H7 (cell line): ENCODE results near the gene AKAP3. TPM values are rescaled to one million over a fixed set of nuclear protein-coding genes. Genes with fewer than 3 reads are reported as not detected.

Experiments used
- DNase-seq: peaks from one replicate; pipeline ENCODE4 v3.0.0; 2012
- H3K27me3 ChIP-seq: 2 replicates; pipeline ENCODE4 v1.6.0; 2011; ENCODE audit warnings: mild to moderate bottlenecking, low read length; ENCODE audit not compliant: control insufficient read depth, insufficient read depth
- H3K36me3 ChIP-seq: replicated peaks from 2 replicates; pipeline ENCODE4 v1.5.1; 2011; ENCODE audit warnings: low read length; ENCODE audit not compliant: control insufficient read depth, insufficient read depth
- H3K4me3 ChIP-seq: 2 replicates; pipeline ENCODE4 v1.5.1; 2011; ENCODE audit warnings: low read depth, mild to moderate bottlenecking, control low read depth, low read length, moderate library complexity; ENCODE audit not compliant: insufficient read depth
- total RNA-seq: library from RNA; depleted of rRNA; stranded (reverse); fragments of >200 nt; shearing (Covaris generic); gene quantifications from 2 replicates; pipeline ENCODE4 v1.2.3, GENCODE V29; 2014; rRNA removed

Gene AKAP3
- 1.5 and 1.9 TPM in 2 replicates for total RNA-seq

DNA sequence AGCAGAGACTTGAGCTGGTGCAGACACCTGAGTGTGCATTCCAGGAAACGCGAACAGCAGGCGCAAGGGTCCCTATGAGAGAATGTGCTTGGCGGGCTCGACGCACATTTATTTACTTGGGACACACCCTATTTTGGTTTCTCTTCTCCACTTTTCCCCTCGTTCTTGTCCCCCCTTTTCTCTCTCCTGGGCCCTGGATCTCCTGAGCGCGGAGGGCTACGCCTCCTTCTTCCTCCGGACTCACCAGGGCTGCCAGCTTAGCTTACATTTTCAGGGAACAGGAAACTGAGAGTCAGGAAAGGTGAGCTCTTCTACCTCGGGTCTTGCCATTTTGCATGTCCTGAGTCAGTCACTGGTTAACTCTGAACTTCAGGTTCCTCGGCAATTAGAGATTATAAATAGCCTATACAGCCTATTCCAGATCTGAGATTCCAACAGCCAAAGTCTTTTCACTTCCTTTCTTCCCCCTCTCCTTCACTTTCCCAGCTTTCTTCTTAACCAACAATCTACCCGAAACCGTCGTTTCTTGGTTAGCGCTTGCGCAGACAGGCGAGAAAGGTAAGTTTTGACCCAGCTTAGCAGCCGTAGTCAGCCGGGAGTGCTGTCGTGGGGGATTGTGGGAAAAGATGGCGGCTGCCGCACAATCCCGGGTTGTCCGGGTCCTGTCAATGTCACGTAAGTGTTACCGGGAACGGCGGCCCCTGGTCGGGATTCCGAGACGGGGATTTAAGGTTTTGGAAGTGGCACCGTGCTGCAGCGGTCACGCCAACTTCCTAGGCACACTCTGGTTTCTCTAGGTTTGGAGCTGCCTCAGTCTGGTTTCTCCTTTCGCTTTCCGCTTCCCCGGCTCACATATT, at the start of gene AKAP3, which contains the start of gene NDUFA9:
Gene AKAP3 (minus strand): TSS at position 551 of the 857 bp plus-strand sequence. CDS start 10,855 bp downstream, outside the sequence.
Gene NDUFA9 (plus strand): TSS at position 614 of the 857 bp plus-strand sequence. CDS start 13 bp downstream, at position 627.
- Histone ChIP-seq H3K4me3 (peak within 1 kb of the TSS; percentile 79), H3K36me3 (no peaks in the 10 kb centered on the region), H3K27me3 (no peaks in the 10 kb centered on the region)
- peak; percentile 60 for DNase-seq

DNA sequence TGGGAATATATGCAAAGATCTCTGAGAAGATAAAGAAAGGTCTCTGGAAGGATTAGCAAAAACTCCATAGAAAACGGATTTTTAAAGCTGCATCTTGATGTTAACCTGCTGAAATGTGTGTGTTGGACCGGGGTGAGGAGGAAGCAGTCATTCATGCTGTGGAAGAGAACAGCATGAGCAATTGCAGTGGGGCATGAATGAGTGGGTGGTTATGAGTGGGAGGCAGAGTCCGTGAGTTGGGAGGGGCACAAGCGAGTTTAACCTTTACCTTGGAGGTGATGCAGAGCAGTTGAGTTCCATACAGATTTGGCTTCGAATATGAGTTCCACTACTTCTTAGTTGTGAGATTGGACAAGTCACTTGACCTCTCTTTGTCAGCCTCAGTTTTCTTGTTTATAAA, 41.9 kb upstream of the AKAP3 start:
- H3K27me3 ChIP-seq: no peaks in the 10 kb centered on the region
- no peak overlapping the region for H3K4me3 ChIP-seq
- DNase-seq: no peak

GRCh38 chr12:4685317-4685716, 36.5 kb upstream of the AKAP3 start:
- Histone ChIP-seq H3K36me3 (peaks cover 12% of the 10 kb centered on the region), H3K27me3 (no peaks in the 10 kb centered on the region), H3K4me3 (no peak overlapping the region)
- DNase-seq: no peak

More for the DNA sequence above, 41.9 kb upstream of the AKAP3 start:
- peaks cover 8% of the 10 kb centered on the region for H3K36me3 ChIP-seq

GRCh38 chr12:4681732-4682131, 32.9 kb upstream of the AKAP3 start:
- Histone ChIP-seq H3K36me3 (peaks cover 6% of the 10 kb centered on the region), H3K4me3 (no peak overlapping the region), H3K27me3 (no peaks in the 10 kb centered on the region)
- no peak for DNase-seq

DNA sequence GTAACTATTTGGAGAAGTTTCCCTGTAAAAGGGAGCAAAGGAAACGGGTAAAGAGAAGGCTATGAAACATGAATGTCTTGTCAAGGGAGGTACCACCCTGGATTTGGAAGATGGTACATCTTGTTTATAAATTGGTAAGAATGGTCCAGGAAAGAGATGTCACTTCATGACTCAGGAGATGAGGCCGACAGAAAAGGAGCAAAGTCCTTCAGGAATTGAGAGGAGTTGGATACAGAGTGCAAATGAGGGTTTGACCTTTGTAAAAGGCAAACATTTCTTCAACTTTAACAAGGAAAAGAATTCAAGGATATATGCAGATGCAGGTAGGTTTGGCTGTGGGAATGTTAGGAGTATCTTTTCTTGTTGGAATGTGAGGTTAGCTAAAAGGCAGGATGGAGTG, 30.9 kb upstream of the AKAP3 start:
- no peaks in the 10 kb centered on the region for H3K27me3 ChIP-seq
- H3K36me3 ChIP-seq: peaks cover 1% of the 10 kb centered on the region
- H3K4me3 ChIP-seq: no peak overlapping the region
- DNase-seq: no peak

DNA sequence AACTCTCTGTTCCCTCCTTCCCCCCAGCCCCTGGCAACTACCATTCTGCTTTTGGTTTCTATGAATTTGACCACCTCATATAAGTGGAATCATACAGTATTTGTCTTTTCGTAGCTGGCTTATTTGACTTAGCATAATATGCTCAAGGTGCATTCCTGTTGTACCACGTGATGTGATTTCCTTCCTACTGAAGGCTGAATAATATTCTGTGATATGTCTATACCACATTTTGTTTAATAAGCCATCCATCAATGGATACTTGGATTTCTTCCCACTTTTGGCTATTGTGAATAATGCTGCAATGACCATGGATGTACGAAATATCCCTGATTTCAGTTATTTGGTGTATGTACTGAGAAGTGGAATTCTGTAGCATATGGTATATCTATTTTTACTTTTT, 16.4 kb upstream of the AKAP3 start:
- no peak for DNase-seq
- H3K36me3 ChIP-seq: peaks cover 30% of the 10 kb centered on the region
- no peaks in the 10 kb centered on the region for H3K27me3 ChIP-seq
- H3K4me3 ChIP-seq: no peak overlapping the region

- Histone ChIP-seq H3K4me3 (no peak overlapping the region), H3K27me3 (no peaks in the 10 kb centered on the region), H3K36me3 (peaks cover 34% of the 10 kb centered on the region)
- no peak for DNase-seq
Measured at GRCh38 chr12:4663971-4664505, 15.2 kb upstream of the AKAP3 start.

DNA sequence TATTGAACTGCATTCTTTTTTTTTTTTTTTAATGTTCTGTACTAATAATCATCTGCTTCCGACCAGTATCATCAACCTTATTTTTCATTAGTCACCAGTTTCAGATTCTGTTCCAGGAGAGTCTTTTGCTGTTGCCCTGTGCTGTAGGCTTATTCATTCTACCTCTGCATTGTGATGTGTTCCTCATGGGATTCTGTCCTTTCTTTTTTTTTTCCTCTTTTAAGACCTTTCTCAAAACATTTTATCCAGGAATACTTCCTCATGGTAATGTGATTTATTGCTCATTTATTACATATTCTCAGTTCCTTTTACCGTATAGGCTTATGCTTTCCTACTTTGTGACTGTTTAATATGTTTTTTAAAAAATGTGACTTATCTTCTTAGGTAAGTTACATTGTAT, 4.8 kb upstream of the AKAP3 start:
- H3K4me3 ChIP-seq: no peak overlapping the region

DNA sequence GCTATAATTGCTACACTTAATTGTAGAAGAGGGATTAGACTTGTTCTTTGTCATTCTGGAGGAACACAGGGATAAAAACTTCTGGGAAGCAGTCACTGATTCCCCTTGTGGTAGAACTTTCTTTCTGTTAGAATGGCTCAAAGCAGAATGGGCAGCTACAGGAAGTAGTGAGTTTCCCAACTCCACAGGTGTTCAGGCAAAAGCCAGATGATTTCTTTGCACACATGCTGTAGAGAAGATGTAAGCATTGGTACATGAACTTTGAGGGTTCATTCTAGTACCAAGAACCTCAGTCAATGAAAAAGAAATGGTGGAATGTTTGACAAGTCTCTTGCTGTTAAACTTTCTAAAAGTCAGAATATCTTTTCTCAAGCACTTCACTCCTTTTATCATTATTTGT, 4.4 kb upstream of the AKAP3 start:
- no peak for DNase-seq
- Histone ChIP-seq H3K4me3 (no peak overlapping the region), H3K36me3 (peaks cover 9% of the 10 kb centered on the region), H3K27me3 (no peaks in the 10 kb centered on the region)

More for the DNA sequence above, 4.8 kb upstream of the AKAP3 start:
- no peak for DNase-seq
- Histone ChIP-seq H3K36me3 (peaks cover 9% of the 10 kb centered on the region), H3K27me3 (no peaks in the 10 kb centered on the region)

DNA sequence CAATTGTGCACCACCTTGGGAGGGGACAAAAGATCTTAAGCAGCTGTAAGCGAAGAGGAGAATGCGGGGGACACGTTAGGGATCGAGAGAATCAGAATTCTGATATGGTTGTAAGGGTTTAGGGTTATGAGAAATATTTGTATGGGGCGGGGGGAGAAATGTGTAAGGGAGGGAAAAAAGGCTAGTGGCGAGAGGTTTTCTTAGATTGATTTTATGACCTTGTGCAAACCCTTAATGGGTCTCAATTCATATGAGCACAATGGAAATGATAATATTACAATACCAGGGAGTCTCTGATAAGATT, 459 bp upstream of the AKAP3 start:
- no peaks in the 10 kb centered on the region for H3K27me3 ChIP-seq
- DNase-seq: no peak
- peaks cover under 1% of the 10 kb centered on the region; the same call in 1 of the 2 replicates for H3K36me3 ChIP-seq
- H3K4me3 ChIP-seq: peak overlapping the region; percentile 79

DNA sequence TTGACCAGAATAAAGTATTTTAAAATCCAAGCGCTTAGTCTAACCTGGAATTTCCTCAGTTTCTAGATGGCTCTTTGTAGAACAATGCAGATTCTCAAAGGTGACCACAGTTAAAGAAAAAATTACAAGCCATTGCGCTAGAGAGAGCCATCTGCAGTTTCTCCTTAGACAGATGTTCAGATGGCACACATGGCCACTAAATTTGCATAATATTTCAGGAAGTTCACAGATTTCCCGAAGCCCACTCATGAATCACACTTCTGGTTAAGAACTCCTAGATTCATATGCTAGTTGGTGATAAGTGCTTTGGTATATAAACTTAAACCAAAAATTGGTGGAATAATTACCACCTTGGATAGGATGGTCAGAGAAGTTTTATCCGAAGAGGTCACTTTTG, 749 bp downstream of the AKAP3 start:
- Histone ChIP-seq H3K36me3 (no peaks in the 10 kb centered on the region), H3K27me3 (no peaks in the 10 kb centered on the region), H3K4me3 (peak overlapping the region; percentile 79)
- no peak for DNase-seq

- no peak for DNase-seq
- Histone ChIP-seq H3K4me3 (no peak overlapping the region), H3K36me3 (no peaks in the 10 kb centered on the region), H3K27me3 (no peaks in the 10 kb centered on the region)
Measured at GRCh38 chr12:4645023-4645422, 3.8 kb downstream of the AKAP3 start.

- DNase-seq: no peak
- H3K27me3 ChIP-seq: no peaks in the 10 kb centered on the region
- H3K36me3 ChIP-seq: no peaks in the 10 kb centered on the region
- H3K4me3 ChIP-seq: no peak overlapping the region
Measured at GRCh38 chr12:4643747-4644146, 5.1 kb downstream of the AKAP3 start.

GRCh38 chr12:4630262-4630661, 18.6 kb downstream of the AKAP3 start:
- H3K4me3 ChIP-seq: no peak overlapping the region
- DNase-seq: peak; percentile 30
- H3K27me3 ChIP-seq: no peaks in the 10 kb centered on the region
- no peaks in the 10 kb centered on the region for H3K36me3 ChIP-seq

GRCh38 chr12:4628406-4628805, 20.4 kb downstream of the AKAP3 start:
- Histone ChIP-seq H3K36me3 (no peaks in the 10 kb centered on the region), H3K4me3 (no peak overlapping the region), H3K27me3 (no peaks in the 10 kb centered on the region)
- DNase-seq: no peak
